ENCODE measurements around the gene C19orf12. TPM values are rescaled to one million over a fixed set of nuclear protein-coding genes. Genes with fewer than 3 reads are reported as not detected.

Gene C19orf12
- total RNA-seq, 1 donor from 2014 or later = 14.2 TPM

DNA sequence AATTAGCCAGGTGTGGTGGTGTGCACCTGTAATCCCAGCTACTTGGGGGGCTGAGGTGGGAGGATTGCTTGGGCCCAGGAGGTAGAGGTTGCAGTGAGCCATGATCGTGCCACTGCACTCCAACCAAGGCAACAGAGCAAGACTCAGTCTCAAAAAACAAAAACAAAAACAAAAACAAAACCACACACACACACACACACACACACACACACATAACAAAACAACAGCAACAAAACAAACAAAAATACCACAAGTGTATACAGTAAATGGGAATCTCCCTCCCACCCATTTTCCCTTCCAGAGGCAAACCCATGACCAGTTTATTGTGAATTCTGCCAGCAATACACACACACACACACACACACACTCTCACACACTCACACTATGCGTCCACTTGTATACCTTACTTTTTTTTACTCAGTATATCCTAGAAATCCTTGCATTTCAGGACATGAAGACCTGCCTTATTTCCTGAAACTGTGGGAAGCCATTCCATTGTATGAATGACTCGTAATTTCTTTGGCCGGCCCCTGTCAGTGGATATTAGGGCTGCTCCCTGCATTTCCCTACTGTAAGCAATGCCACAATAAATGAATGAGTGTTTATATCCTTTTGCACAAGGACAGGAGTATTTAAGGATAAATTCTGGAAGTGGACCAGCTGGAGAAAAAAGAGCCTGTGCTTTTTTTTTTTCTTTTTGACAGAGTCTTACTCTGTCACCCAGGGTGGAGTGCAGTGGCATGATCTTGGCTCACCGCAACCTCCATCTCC, 56.7 kb downstream of the C19orf12 start:
- no peak overlapping the region for H3K27ac ChIP-seq
- no peak for DNase-seq (ENCODE audit: extremely low spot score in 2 of 2)
- TF ChIP-seq, protein P1, sequence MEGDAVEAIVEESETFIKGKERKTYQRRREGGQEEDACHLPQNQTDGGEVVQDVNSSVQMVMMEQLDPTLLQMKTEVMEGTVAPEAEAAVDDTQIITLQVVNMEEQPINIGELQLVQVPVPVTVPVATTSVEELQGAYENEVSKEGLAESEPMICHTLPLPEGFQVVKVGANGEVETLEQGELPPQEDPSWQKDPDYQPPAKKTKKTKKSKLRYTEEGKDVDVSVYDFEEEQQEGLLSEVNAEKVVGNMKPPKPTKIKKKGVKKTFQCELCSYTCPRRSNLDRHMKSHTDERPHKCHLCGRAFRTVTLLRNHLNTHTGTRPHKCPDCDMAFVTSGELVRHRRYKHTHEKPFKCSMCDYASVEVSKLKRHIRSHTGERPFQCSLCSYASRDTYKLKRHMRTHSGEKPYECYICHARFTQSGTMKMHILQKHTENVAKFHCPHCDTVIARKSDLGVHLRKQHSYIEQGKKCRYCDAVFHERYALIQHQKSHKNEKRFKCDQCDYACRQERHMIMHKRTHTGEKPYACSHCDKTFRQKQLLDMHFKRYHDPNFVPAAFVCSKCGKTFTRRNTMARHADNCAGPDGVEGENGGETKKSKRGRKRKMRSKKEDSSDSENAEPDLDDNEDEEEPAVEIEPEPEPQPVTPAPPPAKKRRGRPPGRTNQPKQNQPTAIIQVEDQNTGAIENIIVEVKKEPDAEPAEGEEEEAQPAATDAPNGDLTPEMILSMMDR (IDR thresholded peaks at IDR 0.05) = no peak
- no peak for TF ChIP-seq POLR2AphosphoS5 (IDR thresholded peaks at IDR 0.05; ENCODE audit: insufficient read depth in 1 of 2, low read depth in 1 of 2)
- no peak for TF ChIP-seq POLR2A (IDR thresholded peaks at IDR 0.05)

DNA sequence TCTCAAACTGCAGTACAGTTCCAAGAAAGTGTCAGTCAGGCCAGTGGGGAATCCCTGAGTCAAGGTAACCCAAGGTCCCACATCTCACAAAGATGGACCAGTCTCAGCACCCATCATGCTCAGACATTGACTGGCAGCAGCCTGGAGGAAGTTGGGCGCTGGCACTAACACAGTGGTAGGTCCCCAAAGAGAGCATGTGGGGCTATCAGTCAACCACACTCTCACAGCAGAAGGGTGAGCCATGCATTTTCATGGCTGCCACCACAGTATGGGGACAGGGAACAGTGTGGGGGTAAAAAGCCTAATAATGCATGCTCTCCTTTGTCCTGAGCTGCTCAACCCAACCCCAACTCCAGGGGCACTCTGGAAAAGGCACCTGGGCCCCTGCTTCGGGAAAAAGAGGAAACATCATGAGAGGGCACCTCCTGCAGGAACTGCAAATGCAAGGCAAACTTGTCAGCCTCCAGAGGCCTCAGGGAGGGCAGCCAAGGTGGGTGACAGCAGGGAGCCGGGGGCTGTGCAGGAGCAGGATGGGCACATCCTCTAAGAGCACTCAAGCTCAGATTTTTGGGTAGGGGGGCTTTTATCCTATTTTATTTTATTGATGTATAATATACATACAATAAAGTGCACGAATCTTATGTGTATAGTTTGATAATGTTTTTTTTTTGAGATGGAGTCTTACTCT, 59.3 kb downstream of the C19orf12 start:
- no peaks in the 10 kb centered on the region for H3K36me3 ChIP-seq
- H3K9me3 ChIP-seq = no peaks in the 10 kb centered on the region
- DNase-seq (ENCODE audit: extremely low spot score in 2 of 2) = no peak
- no peaks in the 10 kb centered on the region for H3K4me1 ChIP-seq
- intact Hi-C loops (cut with DNase I) = no loop called here
- no peak overlapping the region for H3K4me3 ChIP-seq
- TF ChIP-seq, protein P1 (IDR thresholded peaks at IDR 0.05) = no peak
- TF ChIP-seq POLR2A (IDR thresholded peaks at IDR 0.05) (no peak), POLR2AphosphoS5 (IDR thresholded peaks at IDR 0.05; ENCODE audit: insufficient read depth in 1 of 2, low read depth in 1 of 2) (no peak)
- H3K27ac ChIP-seq = no peak overlapping the region
- no peaks in the 10 kb centered on the region for H3K27me3 ChIP-seq

More for the DNA sequence above, 56.7 kb downstream of the C19orf12 start:
- no peak overlapping the region for H3K4me3 ChIP-seq
- no peaks in the 10 kb centered on the region for H3K36me3 ChIP-seq
- peaks cover 24% of the 10 kb centered on the region for H3K4me1 ChIP-seq
- intact Hi-C loops (cut with DNase I) = no loop called here
- no peaks in the 10 kb centered on the region for H3K9me3 ChIP-seq
- H3K27me3 ChIP-seq = no peaks in the 10 kb centered on the region

DNA sequence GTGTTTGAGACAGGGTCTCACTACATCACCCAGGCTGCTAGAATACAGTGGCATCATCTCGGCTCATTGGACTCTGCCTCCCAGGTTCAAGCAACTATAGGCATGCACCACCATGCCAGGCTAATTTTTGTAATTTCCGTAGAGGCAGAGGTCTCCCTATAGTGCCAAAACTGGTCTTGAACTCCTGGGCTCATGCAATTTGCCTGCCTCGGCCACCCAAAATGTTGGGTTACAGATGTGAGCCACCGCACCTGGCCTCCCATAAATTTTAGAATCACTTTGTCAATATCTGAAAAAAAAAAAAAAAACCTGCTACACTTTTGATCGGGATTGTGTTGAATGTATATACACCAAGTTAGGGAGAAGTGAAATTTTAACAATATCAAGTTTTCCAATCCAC, 61.7 kb downstream of the C19orf12 start:
- H3K9me3 ChIP-seq = no peaks in the 10 kb centered on the region
- H3K27me3 ChIP-seq = no peaks in the 10 kb centered on the region
- TF ChIP-seq POLR2A (IDR thresholded peaks at IDR 0.05) = no peak
- TF ChIP-seq, protein P1 (IDR thresholded peaks at IDR 0.05) = no peak
- no peak for TF ChIP-seq POLR2AphosphoS5 (IDR thresholded peaks at IDR 0.05; ENCODE audit: insufficient read depth in 1 of 2, low read depth in 1 of 2)
- no peaks in the 10 kb centered on the region for H3K4me1 ChIP-seq
- H3K36me3 ChIP-seq = no peaks in the 10 kb centered on the region
- no peak for DNase-seq (ENCODE audit: extremely low spot score in 2 of 2)
- intact Hi-C loops (cut with DNase I) = no loop called here
- H3K27ac ChIP-seq = no peak overlapping the region
- H3K4me3 ChIP-seq = no peak overlapping the region

DNA sequence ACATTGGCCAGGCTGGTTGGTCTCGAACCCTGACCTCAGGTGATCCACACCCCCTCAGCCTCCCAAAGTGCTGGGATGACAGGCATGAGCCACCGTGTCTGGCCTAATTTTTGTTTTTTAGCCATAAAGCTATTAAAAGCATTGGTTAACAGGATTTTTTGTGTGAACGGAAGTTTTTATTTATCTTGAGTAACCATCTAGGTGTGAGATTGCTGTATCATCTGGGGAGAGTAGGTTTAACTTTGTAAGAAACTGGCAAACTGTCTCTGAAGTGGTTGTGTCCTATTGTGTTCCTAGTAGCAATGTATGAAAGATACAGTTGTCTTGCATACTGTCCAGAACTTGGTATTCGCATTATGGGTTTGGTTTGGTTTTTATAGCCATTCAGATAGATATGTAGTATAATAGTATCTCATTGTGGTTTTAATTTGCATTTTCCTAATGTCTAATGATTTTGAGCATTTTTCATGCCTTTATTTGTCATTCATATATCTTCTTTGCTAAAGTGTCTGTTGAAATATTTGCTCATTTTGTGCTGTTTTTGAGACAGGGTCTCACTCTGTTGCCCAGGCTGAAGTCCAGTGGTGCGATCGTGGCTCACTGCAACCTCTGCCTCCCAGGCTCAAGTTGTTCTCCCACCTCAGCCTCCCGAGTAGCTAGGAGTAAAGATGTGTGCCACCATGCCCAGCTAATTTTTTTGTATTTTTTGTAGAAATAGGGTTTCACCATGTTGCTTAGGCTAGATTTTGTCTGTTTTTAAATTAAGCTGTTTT, 63.3 kb downstream of the C19orf12 start:
- peaks cover under 1% of the 10 kb centered on the region for H3K4me1 ChIP-seq
- no peak for DNase-seq (ENCODE audit: extremely low spot score in 2 of 2)
- H3K9me3 ChIP-seq = no peaks in the 10 kb centered on the region
- no peaks in the 10 kb centered on the region for H3K36me3 ChIP-seq
- TF ChIP-seq, protein P1 (IDR thresholded peaks at IDR 0.05) = no peak
- TF ChIP-seq POLR2A (IDR thresholded peaks at IDR 0.05) (no peak), POLR2AphosphoS5 (IDR thresholded peaks at IDR 0.05; ENCODE audit: insufficient read depth in 1 of 2, low read depth in 1 of 2) (no peak)
- H3K4me3 ChIP-seq = no peak overlapping the region
- intact Hi-C loops (cut with DNase I) = no loop called here
- no peaks in the 10 kb centered on the region for H3K27me3 ChIP-seq
- H3K27ac ChIP-seq = no peak overlapping the region

All from vagina (tissue), 2 donors.